Hepatocyte (in vitro differentiated cells): ENCODE measurements around the gene GANC. TPM values are rescaled to one million over a fixed set of nuclear protein-coding genes. Genes with fewer than 3 reads are reported as not detected.

Experiments
- DNase-seq: peaks from one replicate; pipeline ENCODE4 v3.0.0-alpha.2; 2016; ENCODE audit warnings: low spot score
- H2AFZ ChIP-seq: fragments of 200-600 bp; sonication (generic); 2 replicates; pipeline ENCODE4 v1.6.0; 2016; ENCODE audit warnings: antibody characterized with exemption, mild to moderate bottlenecking
- H3K27ac ChIP-seq: fragments of 200-600 bp; sonication (generic); 2 replicates; pipeline ENCODE4 v1.5.1; 2016; ENCODE audit warnings: mild to moderate bottlenecking
- H3K27me3 ChIP-seq: fragments of 200-600 bp; sonication (generic); 2 replicates; pipeline ENCODE4 v1.6.1; 2016
- H3K36me3 ChIP-seq: fragments of 200-600 bp; sonication (generic); replicated peaks from 2 replicates; pipeline ENCODE4 v1.5.1; 2016; ENCODE audit warnings: low read depth; ENCODE audit not compliant: insufficient read depth
- H3K4me1 ChIP-seq: fragments of 200-600 bp; sonication (generic); 2 replicates; pipeline ENCODE4 v1.5.1; 2016; ENCODE audit warnings: mild to moderate bottlenecking, moderate library complexity; ENCODE audit not compliant: insufficient read depth
- H3K4me2 ChIP-seq: fragments of 200-600 bp; sonication (generic); 2 replicates; pipeline ENCODE4 v1.6.0; 2016
- H3K4me3 ChIP-seq: fragments of 200-600 bp; sonication (generic); 2 replicates; pipeline ENCODE4 v1.5.1; 2016; ENCODE audit warnings: mild to moderate bottlenecking
- H3K79me2 ChIP-seq: fragments of 200-600 bp; sonication (generic); 2 replicates; pipeline ENCODE4 v1.6.0; 2017; ENCODE audit warnings: mild to moderate bottlenecking
- H3K9me2 ChIP-seq: fragments of 200-600 bp; sonication (generic); replicated peaks from 2 replicates; pipeline ENCODE4 v1.6.0; 2017; ENCODE audit warnings: mild to moderate bottlenecking; ENCODE audit not compliant: insufficient read depth
- H3K9me3 ChIP-seq: fragments of 200-600 bp; sonication (generic); 2 replicates; pipeline ENCODE4 v1.5.1; 2016; ENCODE audit warnings: low read depth, mild to moderate bottlenecking
- H4K20me1 ChIP-seq: fragments of 200-600 bp; sonication (generic); 2 replicates; pipeline ENCODE4 v1.6.0; 2016; ENCODE audit warnings: mild to moderate bottlenecking; ENCODE audit not compliant: insufficient read depth, poor library complexity, severe bottlenecking
- CTCF ChIP-seq: fragments of 200-600 bp; sonication (generic); IDR thresholded peaks from 2 replicates; pipeline ENCODE4 v1.5.1; 2016; ENCODE audit warnings: antibody characterized with exemption, mild to moderate bottlenecking; ENCODE audit not compliant: poor library complexity
- EZH2 ChIP-seq: fragments of 200-600 bp; sonication (generic); IDR thresholded peaks from 2 replicates; pipeline ENCODE4 v1.6.1; 2016; ENCODE audit warnings: antibody characterized with exemption, mild to moderate bottlenecking, borderline replicate concordance
- EZH2phosphoT487 ChIP-seq: fragments of 200-600 bp; sonication (generic); IDR thresholded peaks from one replicate; pipeline ENCODE4 v1.6.1; 2018; ENCODE audit warnings: antibody characterized with exemption, mild to moderate bottlenecking, low read depth, moderate library complexity; ENCODE audit not compliant: unreplicated experiment, severe bottlenecking
- WGBS: methylation state at CpG from one replicate; pipeline ENCODE4 v1.1.6; 2016; ENCODE audit warnings: low lambda C conversion rate; ENCODE audit errors: missing lambda C conversion rate; 5-methylcytosine and 5-hydroxymethylcytosine counted together
- polyA plus RNA-seq: library from polyadenylated mRNA; unstranded; fragments of >200 nt; fragmentation: Nextera tagmentation; extraction: Ambion mirVana; gene quantifications from 2 replicates; pipeline ENCODE4 v1.2.1, GENCODE V29; 2016
- total RNA-seq: library from RNA; depleted of rRNA; stranded (reverse); fragments of >200 nt; gene quantifications from 2 replicates; pipeline ENCODE4 v1.2.3, GENCODE V29; 2014

GANC gene
- total and polyA plus RNA-seq, 2 experiments from 2014 or later, result 9.1 to 11.2 TPM

- H3K4me1 ChIP-seq, result peaks cover 7% of the 10 kb centered on the region
- no peaks in the 10 kb centered on the region for H3K9me3 ChIP-seq
- DNase-seq, result no peak
- H3K9me2 ChIP-seq, result no peaks in the 10 kb centered on the region
- no peaks in the 10 kb centered on the region for H3K79me2 ChIP-seq
- no peak overlapping the region for H2AFZ ChIP-seq
- no peak overlapping the region for H3K27ac ChIP-seq
- H4K20me1 ChIP-seq, result no peaks in the 10 kb centered on the region
- H3K4me3 ChIP-seq, result no peak overlapping the region
- no peaks in the 10 kb centered on the region for H3K36me3 ChIP-seq
- WGBS, result 72% methylated on average over 5 of the region's 5 CpGs
- no peak for TF ChIP-seq EZH2phosphoT487
- TF ChIP-seq CTCF, result no peak
- TF ChIP-seq EZH2, result no peak
- no peaks in the 10 kb centered on the region for H3K27me3 ChIP-seq
- no peak overlapping the region for H3K4me2 ChIP-seq
Observed at GRCh38 chr15:42282926-42283325, 9.9 kb downstream of the GANC start.

- Histone ChIP-seq H3K4me2 (no peak overlapping the region), H3K4me3 (no peak overlapping the region), H3K9me2 (no peaks in the 10 kb centered on the region), H4K20me1 (no peaks in the 10 kb centered on the region), H3K27me3 (no peaks in the 10 kb centered on the region), H3K27ac (no peak overlapping the region), H3K4me1 (peaks cover 7% of the 10 kb centered on the region), H3K36me3 (no peaks in the 10 kb centered on the region), H3K9me3 (no peaks in the 10 kb centered on the region), H3K79me2 (no peaks in the 10 kb centered on the region), H2AFZ (no peak overlapping the region)
- WGBS, result 94% methylated on average over 3 of the region's 3 CpGs
- DNase-seq, result no peak
- TF ChIP-seq EZH2phosphoT487 (no peak), EZH2 (no peak)
Observed at GRCh38 chr15:42283671-42284070, 10.7 kb downstream of the GANC start.

GRCh38 chr15:42284551-42284950 lies 11.6 kb downstream of the GANC start:
- Histone ChIP-seq H4K20me1 (no peaks in the 10 kb centered on the region), H3K9me2 (no peaks in the 10 kb centered on the region), H2AFZ (no peak overlapping the region), H3K27ac (no peak overlapping the region), H3K36me3 (no peaks in the 10 kb centered on the region), H3K4me2 (no peak overlapping the region), H3K27me3 (no peaks in the 10 kb centered on the region), H3K4me1 (peaks cover 7% of the 10 kb centered on the region), H3K79me2 (no peaks in the 10 kb centered on the region), H3K4me3 (no peak overlapping the region), H3K9me3 (no peaks in the 10 kb centered on the region)
- DNase-seq, result no peak
- TF ChIP-seq EZH2 (no peak), CTCF (no peak), EZH2phosphoT487 (no peak)

- no peaks in the 10 kb centered on the region for H4K20me1 ChIP-seq
- H3K27ac ChIP-seq, result peak overlapping the region; percentile 8
- no peaks in the 10 kb centered on the region for H3K9me3 ChIP-seq
- H3K79me2 ChIP-seq, result no peaks in the 10 kb centered on the region
- TF ChIP-seq EZH2phosphoT487, result no peak
- TF ChIP-seq EZH2, result no peak
- TF ChIP-seq CTCF, result no peak
- no peaks in the 10 kb centered on the region for H3K9me2 ChIP-seq
- no peaks in the 10 kb centered on the region for H3K27me3 ChIP-seq
- peaks cover 7% of the 10 kb centered on the region for H3K4me1 ChIP-seq
- no peak overlapping the region for H3K4me2 ChIP-seq
- H3K4me3 ChIP-seq, result no peak overlapping the region
- no peak for DNase-seq
- no peaks in the 10 kb centered on the region for H3K36me3 ChIP-seq
- no peak overlapping the region for H2AFZ ChIP-seq
- 82% methylated on average over 1 of the region's 1 CpG for WGBS
Observed at GRCh38 chr15:42285034-42285433, 12.0 kb downstream of the GANC start.
